Tibial nerve (tissue), 4 donors: ENCODE data around the gene TRIM3. TPM values are rescaled to one million over a fixed set of nuclear protein-coding genes. Genes with fewer than 3 reads are reported as not detected.

Experiments used
- DNase-seq, 2 donors: peaks; one replicate each; pipeline ENCODE4 v3.0.0-alpha.2; 2019; ENCODE audit warnings: low spot score in 2 of 2
- H3K27ac ChIP-seq, 4 donors: fragments of 200-600 bp; sonication (generic) in 3 of 4; one replicate each; pipeline ENCODE4 v1.5.1; 2017 to 2019; ENCODE audit warnings: mild to moderate bottlenecking in 1 of 4
- H3K27me3 ChIP-seq, 2 donors: fragments of 200-600 bp; sonication (generic) in 1 of 2; one replicate each; pipeline versions ENCODE4 v1.5.1 to v1.6.0; 2017 to 2019
- H3K36me3 ChIP-seq, 3 donors: fragments of 200-600 bp; sonication (generic); one replicate each; pipeline ENCODE4 v1.5.1; 2018 to 2019
- H3K4me1 ChIP-seq, 4 donors: fragments of 200-600 bp; sonication (generic) in 3 of 4; one replicate each; pipeline ENCODE4 v1.5.1; 2017 to 2019
- H3K4me3 ChIP-seq, 4 donors: fragments of 200-600 bp; sonication (generic) in 3 of 4; one replicate each; pipeline ENCODE4 v1.5.1; 2017 to 2019; ENCODE audit warnings: mild to moderate bottlenecking in 1 of 4, moderate library complexity in 1 of 4
- H3K9me3 ChIP-seq, 4 donors: fragments of 200-600 bp; sonication (generic) in 3 of 4; one replicate each; pipeline ENCODE4 v1.5.1; 2017 to 2019
- EP300 ChIP-seq, 2 donors: sonication (generic); formaldehyde crosslinking; IDR thresholded peaks; one replicate each; pipeline ENCODE4 v1.6.1; 2017; ENCODE audit warnings: antibody characterized with exemption in 2 of 2, mild to moderate bottlenecking in 1 of 2
- POLR2A ChIP-seq, 2 donors: fragments of 450-650 bp; IDR thresholded peaks; one replicate each; pipeline ENCODE4 v1.6.1; 2017; ENCODE audit warnings: antibody characterized with exemption in 2 of 2, mild to moderate bottlenecking in 2 of 2, moderate library complexity in 2 of 2
- WGBS, 2 donors: methylation state at CpG; one replicate each; pipeline ENCODE4 v1.1.5; 2018; 5-methylcytosine and 5-hydroxymethylcytosine counted together
- total RNA-seq, 4 donors: library from RNA; depleted of rRNA; stranded (reverse); fragments of >200 nt; gene quantifications; one replicate each; pipeline ENCODE4 v1.1.0, GENCODE V29; 2016
- TF ChIP-seq, protein P1 (sequence below), 5 experiments: fragments of 200-600 bp in 3 of 5; fragments of 450-650 bp in 2 of 5; sonication (generic) in 3 of 5; IDR thresholded peaks; one replicate each; pipeline ENCODE4 v1.5.1; 2016 to 2019; ENCODE audit warnings: antibody characterized with exemption in 5 of 5, mild to moderate bottlenecking in 3 of 5, moderate library complexity in 2 of 5

The TRIM3 gene
- total RNA-seq, 4 donors from 2014 or later, result 25.6 to 47.7 (median 31.8) TPM

DNA sequence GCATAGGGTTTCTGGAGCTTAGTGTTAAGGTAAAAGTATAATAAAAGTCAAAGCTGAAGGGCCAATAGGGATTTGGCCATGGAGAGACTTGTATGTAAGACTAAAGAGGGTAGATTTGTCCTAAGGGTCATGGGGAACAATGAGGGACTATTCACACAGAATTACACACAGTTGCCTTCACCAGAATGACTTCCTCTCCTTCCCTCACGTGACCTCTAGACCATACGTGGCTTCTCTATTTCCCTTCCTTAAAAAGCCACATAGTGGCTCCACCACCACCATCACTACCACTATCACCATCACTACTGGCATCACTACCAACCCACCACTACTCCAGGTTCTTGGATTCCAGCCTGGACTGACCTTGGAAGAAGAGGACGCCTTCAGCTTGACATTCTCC, 35.7 kb downstream of the TRIM3 start:
- Histone ChIP-seq H3K9me3 (no peaks in the 10 kb centered on the region), H3K36me3 (no peaks in the 10 kb centered on the region), H3K4me1 (no peaks in the 10 kb centered on the region), H3K27me3 (no peaks in the 10 kb centered on the region), H3K4me3 (no peak overlapping the region), H3K27ac (no peak overlapping the region)
- no peak for TF ChIP-seq POLR2A (IDR thresholded peaks at IDR 0.05)
- TF ChIP-seq, protein P1, sequence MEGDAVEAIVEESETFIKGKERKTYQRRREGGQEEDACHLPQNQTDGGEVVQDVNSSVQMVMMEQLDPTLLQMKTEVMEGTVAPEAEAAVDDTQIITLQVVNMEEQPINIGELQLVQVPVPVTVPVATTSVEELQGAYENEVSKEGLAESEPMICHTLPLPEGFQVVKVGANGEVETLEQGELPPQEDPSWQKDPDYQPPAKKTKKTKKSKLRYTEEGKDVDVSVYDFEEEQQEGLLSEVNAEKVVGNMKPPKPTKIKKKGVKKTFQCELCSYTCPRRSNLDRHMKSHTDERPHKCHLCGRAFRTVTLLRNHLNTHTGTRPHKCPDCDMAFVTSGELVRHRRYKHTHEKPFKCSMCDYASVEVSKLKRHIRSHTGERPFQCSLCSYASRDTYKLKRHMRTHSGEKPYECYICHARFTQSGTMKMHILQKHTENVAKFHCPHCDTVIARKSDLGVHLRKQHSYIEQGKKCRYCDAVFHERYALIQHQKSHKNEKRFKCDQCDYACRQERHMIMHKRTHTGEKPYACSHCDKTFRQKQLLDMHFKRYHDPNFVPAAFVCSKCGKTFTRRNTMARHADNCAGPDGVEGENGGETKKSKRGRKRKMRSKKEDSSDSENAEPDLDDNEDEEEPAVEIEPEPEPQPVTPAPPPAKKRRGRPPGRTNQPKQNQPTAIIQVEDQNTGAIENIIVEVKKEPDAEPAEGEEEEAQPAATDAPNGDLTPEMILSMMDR (IDR thresholded peaks at IDR 0.05), result no peak
- no peak for TF ChIP-seq EP300 (IDR thresholded peaks at IDR 0.05)
- no peak for DNase-seq
- 51 to 52% methylated on average over 3 of the region's 3 CpGs for WGBS, 2 donors

DNA sequence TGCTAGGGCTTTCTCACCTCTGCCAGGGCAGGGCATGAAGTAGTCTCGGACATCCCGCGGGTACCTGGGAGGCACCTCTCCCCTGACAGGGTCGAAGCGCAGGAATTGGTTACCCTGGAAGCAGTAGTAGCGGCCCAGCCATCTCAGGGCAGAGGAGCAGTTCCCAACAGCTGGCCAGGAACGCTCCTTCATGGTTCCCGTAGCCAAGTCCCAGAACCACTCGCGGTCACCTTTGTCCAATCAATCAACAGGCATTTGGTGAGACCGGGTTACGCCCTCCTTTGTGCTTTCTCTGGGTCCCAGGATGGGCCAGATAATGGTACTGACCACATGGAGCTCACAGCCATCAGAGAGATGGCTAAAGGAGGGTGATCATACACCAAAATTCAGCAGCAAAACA, 36.3 kb downstream of the TRIM3 start:
- TF ChIP-seq, protein P1 (IDR thresholded peaks at IDR 0.05), result no peak
- TF ChIP-seq EP300 (IDR thresholded peaks at IDR 0.05) (no peak), POLR2A (IDR thresholded peaks at IDR 0.05) (no peak)
- 93 to 95% methylated on average over 12 of the region's 12 CpGs for WGBS, 2 donors
- Histone ChIP-seq H3K27ac (no peak overlapping the region), H3K9me3 (no peaks in the 10 kb centered on the region), H3K4me1 (no peaks in the 10 kb centered on the region), H3K4me3 (no peak overlapping the region), H3K36me3 (no peaks in the 10 kb centered on the region), H3K27me3 (no peaks in the 10 kb centered on the region)
- DNase-seq, result no peak

DNA sequence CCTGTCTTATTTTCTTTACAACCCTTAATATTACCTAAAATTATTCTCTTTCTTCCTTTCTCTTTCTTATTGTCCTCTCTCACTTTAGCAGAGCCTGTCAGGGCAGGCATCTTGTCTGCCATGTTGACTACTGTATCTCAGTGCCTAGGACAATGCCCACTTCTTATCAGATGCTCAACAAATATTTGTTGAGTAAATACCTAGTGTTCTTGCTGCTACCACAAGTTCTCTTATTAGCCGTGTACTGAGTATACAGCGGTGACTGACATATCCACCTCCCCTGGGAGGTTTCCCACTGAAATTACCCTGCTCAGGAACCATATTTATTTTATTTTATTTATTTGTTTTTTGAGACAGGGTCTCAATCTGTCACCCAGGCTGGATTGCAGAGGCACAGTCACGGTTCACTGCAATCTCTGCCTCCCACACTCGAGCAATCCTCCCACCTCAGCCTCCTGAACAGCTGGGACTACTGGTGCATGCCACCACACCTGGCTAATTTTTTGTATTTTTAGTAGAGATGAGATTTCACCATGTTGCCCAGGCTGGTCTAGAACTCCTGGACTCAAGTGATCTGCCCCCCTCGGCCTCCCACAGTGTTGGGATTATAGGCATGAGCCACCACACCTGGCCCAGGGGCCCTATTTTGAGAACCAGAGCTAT, 39.6 kb downstream of the TRIM3 start:
- Histone ChIP-seq H3K27ac (no peak overlapping the region), H3K9me3 (no peaks in the 10 kb centered on the region), H3K4me3 (no peak overlapping the region), H3K27me3 (no peaks in the 10 kb centered on the region), H3K36me3 (peaks cover 0 to 6% (median 0%) of the 10 kb centered on the region in 3 donors), H3K4me1 (no peaks in the 10 kb centered on the region)
- WGBS, 2 donors, result 74 to 80% methylated on average over 5 of the region's 5 CpGs
- TF ChIP-seq POLR2A (IDR thresholded peaks at IDR 0.05) (no peak), EP300 (IDR thresholded peaks at IDR 0.05) (no peak)
- TF ChIP-seq, protein P1 (IDR thresholded peaks at IDR 0.05), result no peak
- DNase-seq, result no peak

DNA sequence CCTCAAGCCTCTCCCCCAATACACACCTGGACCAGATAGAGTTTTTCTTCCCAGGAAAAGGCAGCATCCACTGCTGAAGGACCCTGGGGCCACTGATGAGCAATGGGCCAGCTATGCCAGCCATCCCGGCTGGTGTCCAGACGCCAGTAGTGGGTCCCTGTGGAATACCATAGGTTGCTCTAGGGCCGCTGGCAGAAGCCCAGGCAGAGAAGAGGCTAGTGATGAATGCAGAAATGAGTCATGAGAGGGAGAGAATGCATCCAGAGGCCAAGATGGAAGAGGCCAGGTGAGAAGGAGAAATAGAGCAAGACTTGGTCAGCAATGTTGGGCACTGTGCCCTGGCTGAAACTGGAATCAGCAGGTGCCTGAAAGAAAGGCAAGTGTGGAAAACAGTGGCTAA, 41.9 kb downstream of the TRIM3 start:
- H3K36me3 ChIP-seq, result peaks cover 0 to 6% (median 0%) of the 10 kb centered on the region in 3 donors
- TF ChIP-seq, protein P1 (IDR thresholded peaks at IDR 0.05), result no peak
- H3K27ac ChIP-seq, result no peak overlapping the region
- no peak for DNase-seq
- H3K4me3 ChIP-seq, result no peak overlapping the region
- no peaks in the 10 kb centered on the region for H3K9me3 ChIP-seq
- WGBS, 2 donors, result 79 to 95% methylated on average over 3 of the region's 3 CpGs
- H3K27me3 ChIP-seq, result no peaks in the 10 kb centered on the region
- no peaks in the 10 kb centered on the region for H3K4me1 ChIP-seq

DNA sequence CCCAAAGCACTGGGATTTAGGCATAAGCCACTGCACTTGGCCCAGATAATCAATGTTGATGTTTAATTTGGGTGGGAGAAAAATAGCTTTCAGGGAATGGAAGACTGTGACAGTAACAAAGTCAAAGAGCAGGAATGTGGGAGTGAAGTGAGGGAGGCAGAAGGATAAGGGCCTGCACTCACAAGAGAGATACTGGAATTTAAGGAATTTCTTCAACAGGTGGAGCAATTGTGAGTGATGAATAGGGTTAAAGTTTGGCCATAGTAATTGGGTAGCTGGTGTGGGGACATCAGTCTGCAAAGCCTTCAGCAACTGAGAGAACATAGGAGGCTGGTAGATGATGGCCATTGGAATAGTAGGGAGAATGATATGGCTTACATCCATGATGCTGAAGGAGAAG, 46.2 kb downstream of the TRIM3 start:
- Histone ChIP-seq H3K4me1 (no peaks in the 10 kb centered on the region), H3K36me3 (peaks cover 0 to 6% (median 0%) of the 10 kb centered on the region in 3 donors), H3K27me3 (no peaks in the 10 kb centered on the region), H3K9me3 (no peaks in the 10 kb centered on the region), H3K27ac (no peak overlapping the region), H3K4me3 (no peak overlapping the region)
- TF ChIP-seq, protein P1 (IDR thresholded peaks at IDR 0.05), result no peak
- DNase-seq, result no peak
